ENCODE measurements around the gene SLC8A2.
A peak's percentile ranks its signal among the peaks of the same experiment; 100 is the strongest.

Gene SLC8A2

DNA sequence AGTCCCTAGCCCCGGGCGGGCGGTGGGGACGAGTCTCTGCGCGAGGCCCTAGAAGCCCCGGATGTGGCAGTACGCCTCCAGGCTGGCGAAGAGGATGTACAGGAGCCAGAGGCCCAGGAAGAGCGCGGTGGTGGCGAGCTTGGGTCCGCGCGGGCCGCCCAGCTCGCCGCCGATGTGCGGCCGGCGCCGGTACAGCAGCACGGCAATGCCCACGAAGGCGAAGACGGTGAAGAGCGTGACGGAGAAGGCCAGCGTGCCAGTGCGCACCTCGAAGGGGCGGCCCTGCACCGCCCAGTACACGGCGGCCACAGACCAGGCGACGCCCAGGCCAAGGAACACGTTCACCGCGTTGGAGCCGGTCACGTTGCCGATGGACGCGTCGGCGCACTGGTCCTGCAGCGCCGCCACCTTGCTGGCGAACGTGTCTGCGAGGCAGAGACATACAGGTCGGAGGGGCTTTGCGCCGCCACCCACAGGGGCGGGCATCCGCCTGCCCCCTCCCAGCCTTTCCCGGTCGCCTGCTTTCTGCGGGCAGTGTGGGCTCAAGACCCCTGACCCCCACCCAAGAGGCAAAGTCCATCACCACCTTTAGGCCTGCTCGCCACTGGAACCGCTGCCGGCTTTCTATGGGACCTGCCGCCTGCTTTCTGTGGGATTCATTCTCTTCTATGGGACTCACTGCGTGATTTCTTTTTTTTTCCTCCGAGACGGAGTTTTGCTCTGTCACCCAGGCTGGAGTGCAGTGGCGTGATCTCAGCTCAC, 41.5 kb downstream of the SLC8A2 start:
- Histone ChIP-seq H3K79me2 (ENCODE audit: insufficient read depth, low read length) (no peaks in the 10 kb centered on the region), H3K4me2 (ENCODE audit: low read length) (no peak overlapping the region), H3K9ac (ENCODE audit: low read length) (no peak overlapping the region), H3F3A (ENCODE audit: insufficient read depth, low read length) (peaks cover 6% of the 10 kb centered on the region), H3K36me3 (ENCODE audit: insufficient read depth, low read length) (no peaks in the 10 kb centered on the region), H3K27me3 (ENCODE audit: insufficient read depth, low read length) (peaks cover 5% of the 10 kb centered on the region; the same call in 1 of the 2 replicates), H3K27ac (ENCODE audit: low read depth, low read length, poor library complexity, severe bottlenecking) (no peak overlapping the region), H3K4me1 (ENCODE audit: insufficient read depth, low read length, severe bottlenecking) (peaks cover 25% of the 10 kb centered on the region), H4K20me1 (ENCODE audit: insufficient read depth, low read length) (no peaks in the 10 kb centered on the region), H3K9me2 (ENCODE audit: low read depth, low read length) (no peaks in the 10 kb centered on the region), H3K4me3 (ENCODE audit: low read depth, low read length, poor library complexity, severe bottlenecking) (no peak overlapping the region), H2AFZ (ENCODE audit: low read length) (no peak overlapping the region), H3K9me3 (ENCODE audit: low read length) (0 out of 2 replicates have a peak, but pooled peaks cover 4% of the 10 kb centered on the region)
- no peak for TF ChIP-seq EZH2 (IDR thresholded peaks at IDR 0.05; ENCODE audit: borderline replicate concordance, low read length)
- TF ChIP-seq, protein P1, sequence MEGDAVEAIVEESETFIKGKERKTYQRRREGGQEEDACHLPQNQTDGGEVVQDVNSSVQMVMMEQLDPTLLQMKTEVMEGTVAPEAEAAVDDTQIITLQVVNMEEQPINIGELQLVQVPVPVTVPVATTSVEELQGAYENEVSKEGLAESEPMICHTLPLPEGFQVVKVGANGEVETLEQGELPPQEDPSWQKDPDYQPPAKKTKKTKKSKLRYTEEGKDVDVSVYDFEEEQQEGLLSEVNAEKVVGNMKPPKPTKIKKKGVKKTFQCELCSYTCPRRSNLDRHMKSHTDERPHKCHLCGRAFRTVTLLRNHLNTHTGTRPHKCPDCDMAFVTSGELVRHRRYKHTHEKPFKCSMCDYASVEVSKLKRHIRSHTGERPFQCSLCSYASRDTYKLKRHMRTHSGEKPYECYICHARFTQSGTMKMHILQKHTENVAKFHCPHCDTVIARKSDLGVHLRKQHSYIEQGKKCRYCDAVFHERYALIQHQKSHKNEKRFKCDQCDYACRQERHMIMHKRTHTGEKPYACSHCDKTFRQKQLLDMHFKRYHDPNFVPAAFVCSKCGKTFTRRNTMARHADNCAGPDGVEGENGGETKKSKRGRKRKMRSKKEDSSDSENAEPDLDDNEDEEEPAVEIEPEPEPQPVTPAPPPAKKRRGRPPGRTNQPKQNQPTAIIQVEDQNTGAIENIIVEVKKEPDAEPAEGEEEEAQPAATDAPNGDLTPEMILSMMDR (IDR thresholded peaks at IDR 0.05; ENCODE audit: low read length), result no peak

DNA sequence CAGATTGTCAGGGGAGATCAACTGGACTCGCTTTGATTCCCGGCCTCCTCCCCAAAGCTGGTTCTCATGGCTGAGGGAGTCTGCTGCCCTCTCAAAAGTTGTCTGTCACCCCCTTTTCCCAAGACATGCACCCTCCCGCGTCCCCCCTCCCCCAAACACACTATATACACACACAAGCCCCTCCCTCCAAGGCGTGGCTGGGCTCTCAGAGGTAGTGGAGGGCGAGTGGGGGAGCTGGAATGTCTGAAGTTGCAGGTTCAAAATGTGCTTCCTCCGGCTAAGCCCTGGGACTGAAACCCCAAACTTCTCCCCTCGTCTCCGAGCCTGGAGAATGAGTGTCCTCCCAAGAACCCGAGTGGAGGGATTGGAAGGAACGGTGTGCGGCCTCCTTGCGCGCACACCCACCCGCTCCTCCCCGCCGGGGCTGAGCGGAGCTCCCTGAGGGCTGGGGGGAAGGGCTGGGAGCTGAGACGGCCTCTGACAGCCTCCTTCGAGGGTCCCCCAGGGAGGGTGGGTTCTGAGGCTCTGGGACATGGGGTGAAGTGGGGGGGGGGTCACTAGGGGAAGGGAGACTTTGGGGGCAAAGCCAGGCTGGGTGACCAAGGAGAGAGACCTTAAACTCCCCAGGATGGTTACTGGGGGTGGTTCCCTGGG, 42.4 kb downstream of the SLC8A2 start:
- no peaks in the 10 kb centered on the region for H3K36me3 ChIP-seq (ENCODE audit: insufficient read depth, low read length)
- H3K9me3 ChIP-seq (ENCODE audit: low read length), result 0 out of 2 replicates have a peak, but pooled peaks cover 4% of the 10 kb centered on the region
- no peaks in the 10 kb centered on the region for H3K9me2 ChIP-seq (ENCODE audit: low read depth, low read length)
- H3K9ac ChIP-seq (ENCODE audit: low read length), result no peak overlapping the region
- H4K20me1 ChIP-seq (ENCODE audit: insufficient read depth, low read length), result no peaks in the 10 kb centered on the region
- H3K4me1 ChIP-seq (ENCODE audit: insufficient read depth, low read length, severe bottlenecking), result peaks cover 25% of the 10 kb centered on the region
- H2AFZ ChIP-seq (ENCODE audit: low read length), result no peak overlapping the region
- H3K27me3 ChIP-seq (ENCODE audit: insufficient read depth, low read length), result peaks cover 5% of the 10 kb centered on the region; the same call in 1 of the 2 replicates
- no peak overlapping the region for H3K4me3 ChIP-seq (ENCODE audit: low read depth, low read length, poor library complexity, severe bottlenecking)
- no peaks in the 10 kb centered on the region for H3K79me2 ChIP-seq (ENCODE audit: insufficient read depth, low read length)
- no peak overlapping the region for H3K27ac ChIP-seq (ENCODE audit: low read depth, low read length, poor library complexity, severe bottlenecking)
- TF ChIP-seq EZH2 (IDR thresholded peaks at IDR 0.05; ENCODE audit: borderline replicate concordance, low read length), result no peak
- TF ChIP-seq, protein P1 (IDR thresholded peaks at IDR 0.05; ENCODE audit: low read length), result no peak
- no peak overlapping the region for H3K4me2 ChIP-seq (ENCODE audit: low read length)
- peaks cover 6% of the 10 kb centered on the region for H3F3A ChIP-seq (ENCODE audit: insufficient read depth, low read length)

DNA sequence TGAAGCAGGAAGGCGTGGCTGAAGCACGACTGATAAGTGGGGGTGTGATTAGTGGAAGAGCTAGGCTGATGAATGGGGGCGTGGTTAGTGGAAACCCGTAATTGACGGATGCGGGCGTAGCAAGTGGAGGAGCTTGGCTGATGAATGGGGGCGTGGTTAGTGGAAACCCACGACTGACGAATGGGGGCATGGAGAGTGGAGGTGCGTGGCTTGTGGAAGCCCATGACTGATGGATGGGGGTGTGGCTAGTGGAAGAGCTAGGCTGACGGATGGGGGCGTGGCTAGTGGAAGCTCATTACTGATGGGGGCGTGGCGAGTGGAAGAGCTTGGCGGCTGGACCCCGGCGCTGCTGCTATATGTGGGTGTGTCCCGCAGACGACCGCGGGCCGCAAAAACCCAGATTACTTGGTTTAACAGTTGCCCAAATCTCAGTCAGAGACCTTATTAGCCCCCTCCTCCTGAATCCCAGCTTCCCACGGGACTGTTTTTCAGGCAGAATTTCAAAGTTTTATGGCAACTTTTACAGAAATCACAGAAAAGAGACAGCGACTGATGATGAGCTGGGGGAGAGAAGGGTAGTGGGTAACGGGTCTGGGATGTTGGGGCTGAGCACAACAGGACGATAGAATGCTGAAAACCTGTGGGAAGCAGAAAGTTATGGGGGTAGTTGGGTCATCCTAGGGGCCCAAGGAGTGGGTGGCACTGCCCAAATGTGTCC, 43.4 kb downstream of the SLC8A2 start:
- Histone ChIP-seq H3K4me2 (ENCODE audit: low read length) (peak overlapping the region; percentile 73), H2AFZ (ENCODE audit: low read length) (no peak overlapping the region), H3K9ac (ENCODE audit: low read length) (no peak overlapping the region), H3K4me1 (ENCODE audit: insufficient read depth, low read length, severe bottlenecking) (peaks cover 25% of the 10 kb centered on the region), H3K27ac (ENCODE audit: low read depth, low read length, poor library complexity, severe bottlenecking) (no peak overlapping the region), H3K36me3 (ENCODE audit: insufficient read depth, low read length) (no peaks in the 10 kb centered on the region), H3K9me3 (ENCODE audit: low read length) (0 out of 2 replicates have a peak, but pooled peaks cover 4% of the 10 kb centered on the region), H3F3A (ENCODE audit: insufficient read depth, low read length) (peaks cover 6% of the 10 kb centered on the region), H3K79me2 (ENCODE audit: insufficient read depth, low read length) (no peaks in the 10 kb centered on the region), H3K4me3 (ENCODE audit: low read depth, low read length, poor library complexity, severe bottlenecking) (peak overlapping the region; percentile 26), H3K27me3 (ENCODE audit: insufficient read depth, low read length) (peaks cover 5% of the 10 kb centered on the region; the same call in 1 of the 2 replicates), H4K20me1 (ENCODE audit: insufficient read depth, low read length) (no peaks in the 10 kb centered on the region), H3K9me2 (ENCODE audit: low read depth, low read length) (no peaks in the 10 kb centered on the region)
- TF ChIP-seq, protein P1 (IDR thresholded peaks at IDR 0.05; ENCODE audit: low read length), result no peak
- TF ChIP-seq EZH2 (IDR thresholded peaks at IDR 0.05; ENCODE audit: borderline replicate concordance, low read length), result no peak
